Epithelial cell of alveolus of lung (primary cell): ENCODE measurements around the gene PMM1. TPM values are rescaled to one million over a fixed set of nuclear protein-coding genes. Genes with fewer than 3 reads are reported as not detected.

ENCODE experiments used
- total RNA-seq: library from RNA; depleted of rRNA; stranded (reverse); fragments of >200 nt; gene quantifications from 2 replicates; pipeline ENCODE4 v1.2.1, GENCODE V29; 2015

PMM1 gene
- 49.0 and 58.1 TPM in 2 replicates for total RNA-seq

DNA sequence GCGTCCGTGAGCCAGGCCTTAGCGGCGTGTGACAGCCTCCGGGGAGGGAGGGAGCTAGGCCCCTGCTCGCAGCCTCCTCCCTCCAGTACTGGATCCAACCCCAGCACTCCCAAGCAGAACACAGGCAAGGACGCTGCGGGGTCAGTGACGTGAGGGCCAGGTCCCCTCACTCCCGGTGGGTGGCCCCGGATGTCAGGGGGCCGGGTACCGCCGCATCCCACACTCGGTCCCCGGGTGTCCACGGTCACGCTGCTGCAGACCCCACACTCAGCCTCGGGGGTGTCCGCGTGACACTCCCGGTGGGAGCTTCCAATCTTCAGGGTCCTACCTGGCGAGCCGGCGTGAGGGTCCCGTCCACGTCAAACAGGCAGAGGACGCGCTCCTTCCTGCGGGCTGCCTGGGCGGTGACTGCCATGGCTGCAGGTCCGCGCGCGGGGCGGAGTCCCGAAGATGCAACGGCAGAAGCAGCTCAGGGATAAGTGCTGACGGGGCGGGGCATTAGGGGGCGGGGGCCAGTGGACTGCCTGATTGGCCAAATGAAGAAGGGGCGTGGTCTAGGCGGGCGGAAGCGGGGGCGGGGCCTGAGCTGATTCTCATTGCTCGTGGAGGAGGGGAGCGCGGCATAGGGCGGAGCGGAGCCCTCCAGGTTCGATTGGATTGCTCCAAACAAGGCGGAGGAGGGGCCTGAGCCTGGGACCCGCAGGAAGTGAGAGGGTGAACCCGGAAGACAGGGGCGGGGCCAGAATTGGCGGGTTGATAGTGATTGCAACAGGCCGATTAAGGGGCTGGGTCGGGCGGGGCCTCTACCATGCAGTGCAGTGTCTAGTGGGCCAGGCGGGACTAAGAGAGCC, at the start of gene PMM1:
TSS of gene PMM1 (minus strand) at position 450 of the 851 bp plus-strand sequence. CDS start at position 415, 35 bp downstream.

DNA sequence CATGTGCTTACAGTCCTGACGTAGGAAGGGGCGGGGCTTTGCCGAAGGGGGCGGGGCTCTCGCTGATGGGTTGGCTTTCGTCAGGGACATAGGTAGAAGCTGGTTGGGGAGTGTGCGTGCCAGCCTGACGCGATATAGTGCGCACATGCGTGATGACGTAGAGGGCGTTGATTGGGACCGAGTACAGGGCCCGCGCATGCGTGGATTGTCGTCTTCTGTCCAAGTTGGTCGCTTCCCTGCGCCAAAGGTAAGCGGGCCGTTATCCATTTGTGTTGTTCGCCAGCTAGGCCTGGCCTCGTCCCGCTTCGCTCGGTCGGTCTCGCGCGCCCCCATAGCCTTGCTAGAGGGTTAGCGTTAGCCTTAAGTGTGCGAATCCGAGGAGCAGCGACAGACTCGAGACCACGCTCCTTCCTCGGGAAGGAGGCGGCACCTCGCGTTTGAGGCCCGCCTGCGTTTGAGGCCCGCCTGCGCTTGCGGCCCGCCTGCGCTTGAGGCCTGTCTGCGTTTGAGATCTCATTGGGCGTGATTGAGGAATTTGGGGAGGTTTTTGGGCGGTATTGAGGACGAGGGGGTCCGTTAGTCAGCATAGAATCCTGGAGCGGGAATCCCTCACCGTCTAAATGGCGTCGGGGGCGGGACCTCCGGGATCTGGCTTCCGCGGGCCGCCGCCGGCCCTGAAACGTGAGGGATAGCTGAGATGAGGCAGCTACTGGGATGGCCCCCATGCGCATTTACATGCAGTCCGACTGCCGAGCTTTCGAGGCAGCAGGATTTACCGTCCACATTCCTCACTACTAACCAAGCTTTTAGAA, 31.7 kb upstream of the PMM1 start, which contains the start of gene XRCC6:
TSS of gene XRCC6 (plus strand) at position 197 of the 812 bp plus-strand sequence. CDS start 710 bp downstream, outside the sequence.

GRCh38 chr22:41620589-41621098, 31.0 kb upstream of the PMM1 start, which contains the start of gene DESI1:
Gene DESI1 (minus strand): TSS chr22:41621043. CDS start chr22:41620839, 204 bp downstream.

DNA sequence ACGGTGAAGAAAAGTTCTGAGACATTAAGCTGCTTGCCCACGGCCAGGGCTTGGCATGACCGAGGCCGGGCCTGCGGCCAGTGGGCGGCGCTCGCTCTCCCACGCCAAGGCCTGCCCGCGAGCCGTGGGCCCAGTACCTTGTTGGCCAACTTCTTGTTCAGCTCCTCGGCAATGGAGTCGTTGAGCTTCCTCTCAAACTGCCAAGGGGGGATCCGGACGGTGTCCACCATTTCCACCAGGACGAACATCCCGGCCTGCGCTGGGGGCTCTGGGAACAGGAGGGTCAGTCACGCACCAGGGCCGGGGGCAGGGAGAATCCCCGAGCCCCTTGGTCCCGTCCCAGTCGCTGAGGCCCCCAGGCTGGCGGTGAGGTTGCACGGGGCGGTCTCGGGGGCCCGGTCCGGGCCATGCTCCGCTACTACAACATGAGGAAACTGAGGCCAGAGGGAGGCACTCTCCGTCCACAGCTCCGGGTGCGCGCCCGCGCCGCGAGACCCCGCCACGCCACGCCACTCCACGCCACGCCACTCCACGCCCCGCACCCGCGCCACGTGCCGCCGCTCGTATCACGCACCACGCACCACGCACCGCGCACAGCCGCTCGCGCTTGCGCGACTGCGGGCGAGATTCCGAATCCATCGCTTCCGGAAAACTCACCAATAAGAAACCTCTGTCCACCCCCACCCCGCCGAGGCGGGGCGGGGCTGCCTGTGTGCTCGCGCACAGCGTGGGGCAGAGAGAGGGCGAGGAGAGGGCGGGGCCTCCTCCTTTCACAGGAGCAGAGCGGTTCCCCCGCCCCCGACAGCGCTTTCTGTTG, 45.6 kb downstream of the PMM1 start, which contains the start of gene POLR3H:
TSS of gene POLR3H (minus strand) at position 617 of the 817 bp plus-strand sequence. CDS start at position 248, 369 bp downstream.

Other genes starting within 250 kb of the PMM1 start
- 5.3 and 7.1 TPM in 2 replicates for gene TEF, start 207.9 kb downstream of the PMM1 start, total RNA-seq
- 24.3 and 45.7 TPM in 2 replicates for gene TOB2, start 143.0 kb downstream of the PMM1 start, total RNA-seq
- 45.9 and 64.8 TPM in 2 replicates for gene PHF5A, start 121.1 kb downstream of the PMM1 start, total RNA-seq
- 62.6 and 84.4 TPM in 2 replicates for gene ACO2, start 120.7 kb downstream of the PMM1 start, total RNA-seq
- 9.8 and 32.2 TPM in 2 replicates for gene POLR3H, start 45.4 kb downstream of the PMM1 start, total RNA-seq
- 8.1 and 73.0 TPM in 2 replicates for gene CSDC2, start 28.8 kb downstream of the PMM1 start, total RNA-seq
- gene DESI1, start 31.2 kb upstream of the PMM1 start, total RNA-seq, result 20.7 and 30.8 TPM in 2 replicates
- 246 and 336 TPM in 2 replicates for gene XRCC6, start 31.5 kb upstream of the PMM1 start, total RNA-seq
- gene SNU13, start 99.0 kb upstream of the PMM1 start, total RNA-seq, result 130 and 136 TPM in 2 replicates
- gene MEI1, start 109.7 kb upstream of the PMM1 start, total RNA-seq, result 4.5 TPM in 1 of 2 replicates, not detected in the other
- 7.4 and 8.0 TPM in 2 replicates for gene CCDC134, start 210.8 kb upstream of the PMM1 start, total RNA-seq
- 51.5 and 97.7 TPM in 2 replicates for gene SREBF2, start 243.3 kb upstream of the PMM1 start, total RNA-seq